ENCODE results near the gene TM2D3.
"Not testable (repeated sequence)": the region's sequence is repeated elsewhere in the genome, so short reads cannot be mapped to it uniquely, and the experiment has no call there.

Gene TM2D3

DNA sequence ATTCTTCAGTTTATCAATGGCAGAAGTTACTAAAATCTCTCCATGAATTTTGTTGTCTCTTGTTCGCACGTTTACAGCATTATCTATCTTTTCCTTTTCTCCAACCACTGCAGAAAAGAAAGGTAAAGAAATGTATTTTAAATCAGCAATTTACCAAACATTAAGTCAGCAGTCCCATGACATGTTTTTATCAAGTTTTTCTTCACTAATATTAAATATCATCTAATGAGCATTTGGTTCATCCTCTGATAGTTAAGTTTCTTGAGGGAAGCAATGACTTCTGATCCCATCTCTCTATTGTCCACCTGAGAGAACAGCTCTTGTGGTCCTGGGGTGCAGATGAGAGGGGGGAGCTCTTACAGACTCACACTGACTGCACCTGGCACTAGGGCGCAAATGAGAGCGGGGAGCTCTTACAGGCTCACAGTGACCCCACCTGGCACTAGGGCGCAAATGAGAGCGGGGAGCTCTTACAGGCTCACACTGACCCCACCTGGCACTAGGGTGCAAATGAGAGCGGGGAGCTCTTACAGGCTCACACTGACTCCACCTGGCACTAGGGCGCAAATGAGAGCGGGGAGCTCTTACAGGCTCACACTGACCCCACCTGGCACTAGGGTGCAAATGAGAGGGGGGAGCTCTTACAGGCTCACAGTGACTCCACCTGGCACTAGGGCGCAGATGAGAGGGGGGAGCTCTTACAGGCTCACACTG lies 2.6 kb upstream of the TM2D3 start:
- not testable (repeated sequence) for FAIRE-seq

DNA sequence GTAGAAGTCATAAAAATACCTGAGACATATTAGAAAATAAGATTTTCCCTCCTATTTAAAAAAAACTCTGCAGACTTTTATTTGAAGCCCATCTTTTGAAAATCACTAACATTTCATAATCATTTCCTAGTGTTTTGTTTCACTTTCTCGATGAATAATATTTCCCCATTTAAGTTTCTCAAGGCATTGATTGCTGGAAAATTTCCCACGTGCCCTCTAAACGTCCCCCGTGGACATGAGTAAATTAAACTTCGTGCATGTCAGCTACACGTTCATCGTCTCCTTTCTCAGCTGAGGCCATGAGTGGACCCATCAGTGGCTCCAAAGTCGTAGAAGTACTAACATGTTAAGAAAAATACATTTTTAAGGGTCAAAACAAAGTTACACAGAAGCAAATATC lies 2.0 kb upstream of the TM2D3 start:
- no peak for FAIRE-seq

- no peak for FAIRE-seq
These were observed 727 bp upstream of the TM2D3 start for GRCh38 chr15:101652786-101653430.

DNA sequence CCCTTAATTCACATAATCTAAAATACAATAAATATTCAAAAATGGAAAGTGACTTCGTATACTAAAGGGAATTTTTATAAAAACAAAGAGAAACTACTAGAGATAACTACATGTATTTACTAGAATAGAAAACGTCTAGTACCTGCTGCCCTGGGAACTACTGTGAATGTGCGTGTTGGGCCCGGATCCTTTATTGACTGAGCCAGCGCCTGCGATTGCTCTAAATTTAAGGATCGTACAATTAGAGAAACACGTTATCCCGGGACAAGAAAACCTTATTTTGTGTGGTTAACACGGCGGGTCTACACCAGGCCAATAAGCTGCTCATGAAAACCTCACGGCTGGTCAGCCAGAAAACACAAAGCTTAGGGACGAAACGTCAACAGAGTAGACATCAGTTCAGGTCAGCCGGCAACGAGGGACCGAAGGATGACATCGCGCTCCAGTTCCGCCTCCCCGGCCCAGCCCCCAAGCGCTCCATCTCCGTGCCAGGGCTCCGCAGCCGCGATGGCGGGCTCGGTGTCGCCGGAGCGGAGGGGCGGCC lies 555 bp downstream of the TM2D3 start:
- no peak for FAIRE-seq

DNA sequence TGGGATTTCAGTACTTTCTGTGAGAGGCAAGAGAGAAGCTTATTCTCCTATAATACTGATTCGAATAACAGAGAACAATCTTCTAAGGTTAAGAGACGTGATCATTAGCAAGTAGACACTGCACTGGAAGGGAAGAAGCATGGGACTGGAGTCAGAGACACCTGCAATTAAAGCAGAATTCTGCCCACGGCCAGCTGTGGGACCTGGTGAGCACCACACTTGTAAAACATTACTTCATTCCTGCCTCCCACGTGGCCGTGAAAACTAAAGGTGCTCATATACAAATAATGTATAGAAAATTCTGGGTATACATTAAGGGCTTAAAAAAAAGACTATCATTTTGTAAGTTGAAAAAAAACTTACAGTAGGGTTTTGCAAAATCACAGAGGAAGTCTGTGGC lies 2.0 kb downstream of the TM2D3 start:
- FAIRE-seq: no peak

DNA sequence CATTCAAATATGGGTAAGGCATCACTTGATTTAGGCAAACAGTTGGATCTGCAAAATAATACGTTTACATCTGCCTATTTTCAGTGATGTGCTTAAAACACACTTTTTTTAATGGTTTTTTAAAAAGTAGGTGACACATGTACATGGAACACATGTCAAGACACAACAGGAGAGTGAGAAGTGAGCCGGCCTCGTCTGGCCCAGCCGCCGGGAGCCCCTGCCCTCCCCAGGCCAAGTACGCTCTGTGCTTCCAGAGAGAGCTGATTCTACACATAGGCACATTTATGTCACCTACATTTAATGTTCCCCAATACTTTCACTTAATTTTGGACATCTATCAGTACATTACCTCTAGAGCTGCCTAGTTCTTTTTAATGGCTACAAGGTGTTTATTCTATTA lies 3.8 kb downstream of the TM2D3 start:
- FAIRE-seq: no peak

- FAIRE-seq: no peak
These were observed 4.9 kb downstream of the TM2D3 start for GRCh38 chr15:101647251-101647650.

DNA sequence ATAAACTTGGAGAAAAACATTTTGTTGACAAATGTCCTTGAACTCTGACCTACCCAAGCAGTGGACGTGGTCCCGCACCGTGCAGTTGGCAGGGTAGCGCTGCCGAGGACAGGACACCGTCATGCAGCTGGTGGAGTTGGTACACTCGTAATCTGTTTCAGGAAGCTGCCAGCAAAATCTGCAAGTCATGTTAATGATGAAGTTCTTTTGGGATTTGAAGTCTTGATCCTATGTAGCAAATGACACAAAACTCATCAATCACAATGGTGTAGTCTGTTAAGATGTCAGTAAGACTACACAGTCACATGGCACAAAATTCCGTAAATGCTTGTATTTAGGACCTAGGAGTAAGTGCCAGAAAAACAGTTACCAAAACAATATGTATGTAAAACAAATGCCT lies 5.5 kb downstream of the TM2D3 start:
- FAIRE-seq: no peak

- FAIRE-seq: no peak
These were observed 9.8 kb downstream of the TM2D3 start for GRCh38 chr15:101642361-101642760.

DNA sequence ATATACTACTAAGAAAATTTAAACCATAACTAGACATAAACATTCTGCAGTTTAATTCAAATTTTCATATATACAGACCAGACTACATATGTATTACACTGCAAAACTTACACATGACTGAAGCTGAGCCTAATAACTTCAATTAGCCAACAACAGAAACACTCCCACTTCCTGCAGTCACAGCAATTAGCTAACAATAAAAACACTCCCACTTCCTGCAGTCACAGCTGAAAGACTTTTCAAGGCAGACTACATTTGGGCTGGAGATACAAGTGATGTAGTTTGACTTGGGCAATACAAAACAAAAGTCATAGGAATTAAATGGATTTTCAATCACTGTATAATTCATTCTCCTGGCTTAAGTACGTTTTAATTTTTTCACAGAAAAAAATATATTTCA lies 10.3 kb downstream of the TM2D3 start:
- no peak for FAIRE-seq

- FAIRE-seq: peak; percentile 76
These were observed 10.9 kb downstream of the TM2D3 start for GRCh38 chr15:101641129-101641764.

GRCh38 chr15:101639667-101640066 lies 12.5 kb downstream of the TM2D3 start:
- no peak for FAIRE-seq

DNA sequence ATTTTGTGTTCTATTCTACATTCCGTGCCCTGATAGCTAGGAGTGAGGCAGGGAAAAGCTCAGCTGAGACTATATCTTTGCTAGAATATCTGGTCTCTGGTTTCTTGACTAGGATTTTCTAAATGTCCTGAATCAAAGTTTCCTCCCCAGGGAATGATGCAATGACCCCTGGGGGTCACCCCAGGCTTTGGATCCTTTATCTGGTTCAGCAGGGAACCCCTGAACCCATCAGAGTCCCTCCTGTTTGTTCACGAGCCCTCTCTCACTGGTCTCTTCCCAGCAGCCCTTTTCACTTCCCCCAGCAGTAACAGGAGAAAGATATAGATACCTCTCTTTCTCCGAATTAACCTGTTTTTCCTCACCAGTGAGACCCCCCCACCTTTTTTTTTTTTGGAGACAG lies 14.3 kb downstream of the TM2D3 start:
- FAIRE-seq: no peak

GRCh38 chr15:101637516-101637915 lies 14.7 kb downstream of the TM2D3 start:
- FAIRE-seq: no peak

DNA sequence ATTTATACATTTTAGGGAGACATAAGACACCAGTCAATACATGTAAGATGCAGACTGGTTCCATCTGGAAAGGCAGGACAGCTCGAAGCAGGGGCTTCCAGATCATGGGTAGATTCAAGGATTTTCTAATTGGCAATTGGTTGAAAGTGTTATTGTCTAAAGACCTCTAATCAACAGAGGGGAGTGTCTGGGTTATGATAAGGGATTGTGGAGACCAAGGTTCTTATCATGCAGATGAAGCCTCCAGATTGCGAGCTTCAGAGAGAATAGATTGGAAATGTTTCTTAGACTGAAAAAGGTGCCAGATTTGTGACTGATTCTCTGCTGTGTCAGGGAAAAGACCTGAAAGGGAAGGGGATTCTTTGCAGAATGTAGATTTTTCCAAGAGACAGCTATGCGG lies 15.1 kb downstream of the TM2D3 start:
- no peak for FAIRE-seq

DNA sequence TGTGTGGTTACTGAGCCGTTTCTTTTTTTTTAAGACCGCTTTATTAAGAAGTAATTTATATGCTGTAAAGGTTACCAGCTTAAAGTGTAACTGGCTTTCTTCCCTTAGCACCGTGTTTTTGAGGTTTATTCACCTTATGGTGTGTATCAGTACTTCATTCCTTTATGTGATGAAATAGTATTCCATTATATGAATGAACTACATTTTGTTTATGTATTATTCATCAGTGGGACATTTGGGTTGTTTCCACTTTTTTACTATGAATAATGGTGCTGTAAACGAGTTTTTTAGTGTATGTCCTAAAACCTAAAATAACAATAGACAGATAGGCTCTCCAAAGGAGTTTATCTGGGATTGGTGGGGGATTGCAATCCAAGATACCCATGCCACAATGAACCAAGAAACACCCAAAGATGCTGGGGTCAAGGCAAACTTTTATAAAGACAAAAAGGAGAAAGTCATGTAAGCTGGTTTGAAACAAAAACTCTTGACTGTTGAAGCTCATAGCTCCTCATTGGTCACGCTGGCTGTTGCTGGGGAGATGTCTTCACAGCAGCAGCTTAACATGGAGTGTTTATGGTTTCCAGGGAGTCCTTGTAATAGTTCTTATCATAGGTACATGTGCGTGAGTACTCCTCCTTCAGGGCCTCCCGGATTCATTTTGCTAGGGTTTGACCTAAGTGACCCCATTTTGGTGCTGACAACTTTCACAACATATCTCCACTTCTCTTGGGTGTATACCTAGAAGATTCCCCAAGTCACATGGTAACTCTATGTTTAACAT lies 16.0 kb downstream of the TM2D3 start:
- no peak for FAIRE-seq

GRCh38 chr15:101633356-101633755 lies 18.8 kb downstream of the TM2D3 start:
- no peak for FAIRE-seq

DNA sequence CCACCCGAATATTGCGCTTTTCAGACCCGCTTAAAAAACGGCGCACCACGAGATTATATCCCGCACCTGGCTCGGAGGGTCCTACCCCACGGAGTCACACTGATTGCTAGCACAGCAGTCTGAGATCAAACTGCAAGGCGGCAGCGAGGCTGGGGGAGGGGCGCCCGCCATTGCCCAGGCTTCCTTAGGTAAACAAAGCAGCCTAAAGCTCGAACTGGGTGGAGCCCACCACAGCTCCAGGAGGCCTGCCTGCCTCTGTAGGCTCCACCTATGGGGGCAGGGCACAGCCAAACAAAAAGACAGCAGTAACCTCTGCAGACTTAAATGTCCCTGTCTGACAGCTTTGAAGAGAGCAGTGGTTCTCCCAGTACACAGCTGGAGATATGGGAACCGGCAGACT lies 25.5 kb downstream of the TM2D3 start:
- not testable (repeated sequence) for FAIRE-seq

DNA sequence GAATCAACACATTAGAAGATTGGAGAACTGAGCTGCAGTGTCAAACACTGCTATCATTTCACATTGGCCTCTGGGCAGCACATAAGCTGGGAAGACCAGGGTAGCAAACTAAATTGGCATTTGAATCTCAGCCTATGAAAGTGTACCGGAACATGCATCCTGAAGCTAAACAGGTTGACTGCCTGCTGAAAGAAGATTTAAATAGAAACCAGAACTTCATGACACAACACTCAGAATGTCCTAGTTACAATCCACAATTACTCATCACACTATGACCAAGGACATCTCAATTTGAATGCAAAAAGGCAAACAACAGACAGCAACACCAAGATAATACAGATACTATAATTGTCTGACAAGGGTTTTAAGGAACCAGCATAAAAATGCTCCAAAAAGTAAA lies 26.2 kb downstream of the TM2D3 start:
- FAIRE-seq: no peak

GRCh38 chr15:101625184-101625583 lies 27.0 kb downstream of the TM2D3 start:
- no peak for FAIRE-seq

DNA sequence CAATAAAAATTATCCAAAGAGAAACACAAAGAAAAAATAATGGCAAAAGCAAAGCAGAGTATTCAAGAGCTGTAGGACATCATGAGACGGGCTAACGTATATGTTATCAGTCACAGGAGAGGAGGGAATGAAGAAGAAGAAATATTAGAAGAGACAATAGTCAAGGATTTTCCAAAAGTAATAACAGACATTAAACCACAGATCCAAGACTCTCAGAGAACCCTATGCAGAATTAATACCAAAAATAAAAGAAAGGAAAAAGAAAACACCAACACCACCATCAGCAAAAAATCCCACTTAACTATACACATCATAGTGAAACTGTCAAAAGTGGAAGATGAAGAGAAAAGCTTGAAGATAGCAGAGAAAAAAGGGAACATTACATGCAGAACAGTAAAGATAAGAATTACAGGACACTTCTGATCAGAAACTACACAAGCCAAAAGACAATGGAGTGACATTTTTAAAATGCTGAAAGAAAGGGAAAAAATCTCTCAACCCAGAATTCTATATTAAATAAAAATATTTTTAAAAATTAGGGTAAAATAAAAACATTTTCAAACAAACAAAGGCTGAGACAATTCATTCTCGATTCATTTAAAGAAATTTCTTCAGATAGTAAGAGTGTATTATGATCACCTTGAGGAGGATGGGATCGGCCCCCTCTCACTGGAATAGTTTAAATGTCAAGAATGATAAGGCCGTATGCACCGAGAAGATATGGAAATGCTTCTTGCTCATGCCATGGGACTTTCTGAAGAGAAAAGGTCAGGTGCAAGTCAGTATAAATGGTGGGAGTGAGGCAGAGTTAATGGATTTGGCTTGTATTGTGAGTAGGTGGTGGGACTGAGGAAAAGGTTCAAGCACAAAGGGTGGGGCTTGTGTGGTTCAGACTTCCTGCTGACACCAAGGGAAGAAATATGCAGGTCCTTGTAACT lies 28.5 kb downstream of the TM2D3 start:
- no peak for FAIRE-seq

GRCh38 chr15:101621961-101622360 lies 30.2 kb downstream of the TM2D3 start:
- no peak for FAIRE-seq

All from TTC549 (cell line).